Measurements from ENCODE around the gene POFUT2. TPM values are rescaled to one million over a fixed set of nuclear protein-coding genes. Genes with fewer than 3 reads are reported as not detected.

POFUT2 gene
- total and polyA plus RNA-seq, 4 donors, result 17.9 to 35.7 (median 26.1) TPM

DNA sequence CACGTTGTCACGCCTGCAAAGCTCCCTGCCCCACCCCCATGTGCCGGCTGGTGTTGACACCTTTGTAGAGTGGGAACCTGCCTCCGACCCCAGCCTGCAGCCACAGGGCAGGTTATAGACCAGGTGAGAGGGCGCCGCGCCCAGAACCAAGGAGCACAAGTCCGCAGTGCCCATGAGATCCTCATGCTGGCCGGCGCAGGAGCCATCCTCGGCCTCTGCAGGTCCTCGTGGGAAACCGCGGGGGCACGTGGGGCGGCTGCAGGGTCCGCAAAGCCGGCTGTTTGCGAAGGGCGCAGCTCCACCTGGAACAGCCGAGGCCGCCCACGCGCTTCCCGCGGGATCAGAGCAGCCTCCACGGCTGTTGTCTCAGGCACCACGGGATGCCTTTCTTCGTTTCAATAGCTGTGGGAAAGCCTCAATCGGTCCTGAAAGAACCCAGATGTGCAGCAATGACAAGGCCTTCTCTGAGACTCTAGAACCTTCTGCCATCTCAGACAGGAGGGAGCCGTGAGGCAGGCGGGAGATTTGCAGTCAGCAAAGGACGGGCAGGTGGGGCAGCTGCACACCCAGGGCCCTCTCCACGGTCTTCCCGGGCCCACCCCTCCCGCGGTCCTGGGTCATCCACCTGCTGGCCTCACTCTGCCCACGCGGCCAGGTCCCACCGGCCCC is 29.9 kb downstream of the POFUT2 start:
- H3K9ac ChIP-seq (ENCODE audit: insufficient read depth in 1 of 2, low read length in 2 of 2), result no peak overlapping the region
- peaks cover 0 to 2% (median 0%) of the 10 kb centered on the region in 4 donors for H3K36me3 ChIP-seq (ENCODE audit: control insufficient read depth in 4 of 4, insufficient read depth in 4 of 4, low read length in 4 of 4)
- no peak for DNase-seq
- no peaks in the 10 kb centered on the region for H3K9me3 ChIP-seq (ENCODE audit: control insufficient read depth in 4 of 4, insufficient read depth in 3 of 4, low read length in 3 of 4)
- TF ChIP-seq, protein P1, sequence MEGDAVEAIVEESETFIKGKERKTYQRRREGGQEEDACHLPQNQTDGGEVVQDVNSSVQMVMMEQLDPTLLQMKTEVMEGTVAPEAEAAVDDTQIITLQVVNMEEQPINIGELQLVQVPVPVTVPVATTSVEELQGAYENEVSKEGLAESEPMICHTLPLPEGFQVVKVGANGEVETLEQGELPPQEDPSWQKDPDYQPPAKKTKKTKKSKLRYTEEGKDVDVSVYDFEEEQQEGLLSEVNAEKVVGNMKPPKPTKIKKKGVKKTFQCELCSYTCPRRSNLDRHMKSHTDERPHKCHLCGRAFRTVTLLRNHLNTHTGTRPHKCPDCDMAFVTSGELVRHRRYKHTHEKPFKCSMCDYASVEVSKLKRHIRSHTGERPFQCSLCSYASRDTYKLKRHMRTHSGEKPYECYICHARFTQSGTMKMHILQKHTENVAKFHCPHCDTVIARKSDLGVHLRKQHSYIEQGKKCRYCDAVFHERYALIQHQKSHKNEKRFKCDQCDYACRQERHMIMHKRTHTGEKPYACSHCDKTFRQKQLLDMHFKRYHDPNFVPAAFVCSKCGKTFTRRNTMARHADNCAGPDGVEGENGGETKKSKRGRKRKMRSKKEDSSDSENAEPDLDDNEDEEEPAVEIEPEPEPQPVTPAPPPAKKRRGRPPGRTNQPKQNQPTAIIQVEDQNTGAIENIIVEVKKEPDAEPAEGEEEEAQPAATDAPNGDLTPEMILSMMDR (IDR thresholded peaks at IDR 0.05; ENCODE audit: control extremely low read depth, extremely low read depth), result no peak
- 78 to 87% methylated on average over 40 of the region's 40 CpGs for WGBS, 2 donors
- no peak for ATAC-seq (ENCODE audit: insufficient read depth, low FRiP score)
- no peak overlapping the region for H3K4me3 ChIP-seq
- no peak overlapping the region for H3K27ac ChIP-seq (ENCODE audit: low read depth in 1 of 2, low read length in 1 of 2)
- peaks cover 0 to 5% (median 0%) of the 10 kb centered on the region in 3 donors for H3K27me3 ChIP-seq (ENCODE audit: control insufficient read depth in 3 of 3, insufficient read depth in 3 of 3, low read length in 2 of 3)
- H3K4me1 ChIP-seq (ENCODE audit: control insufficient read depth in 5 of 5, insufficient read depth in 5 of 5, low read length in 5 of 5), result peaks cover 0 to 12% (median 0%) of the 10 kb centered on the region in 5 donors

DNA sequence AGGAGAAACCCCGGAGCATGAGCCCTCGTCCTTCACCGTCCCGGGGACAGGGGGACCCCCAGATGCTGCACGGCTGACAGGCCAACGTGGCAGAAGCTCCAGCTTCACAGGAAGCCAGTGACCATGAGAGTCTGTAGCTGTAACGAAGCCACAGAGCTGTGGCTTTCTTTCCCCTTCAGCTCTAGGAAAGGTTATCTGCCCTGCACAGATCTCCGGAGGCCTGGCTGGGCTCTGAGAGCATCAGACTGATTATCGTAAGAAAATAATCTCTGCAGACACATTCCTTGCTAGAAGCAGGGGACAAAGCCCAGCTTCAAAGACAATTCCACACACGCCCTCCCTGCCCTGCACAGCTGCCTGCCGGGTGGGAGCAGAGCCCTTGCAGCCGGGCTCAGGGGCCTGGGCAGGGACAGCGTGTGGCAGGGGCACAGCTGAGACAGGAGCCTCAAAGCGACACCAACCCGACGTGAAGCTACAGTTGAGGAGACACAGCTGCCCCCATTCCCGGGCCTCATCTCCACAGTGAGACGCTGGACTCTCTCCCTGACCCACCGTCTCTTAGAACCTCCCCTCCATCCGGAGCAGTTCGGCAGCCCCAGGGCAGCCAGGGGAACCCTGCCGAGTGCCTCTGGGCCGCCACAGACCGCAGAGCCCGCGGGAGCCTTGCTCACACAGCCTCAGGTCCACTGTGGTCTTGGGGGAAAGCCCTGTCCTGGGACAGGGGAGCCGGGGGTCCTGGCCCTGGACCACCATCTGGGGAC is 30.6 kb downstream of the POFUT2 start:
- H3K9me3 ChIP-seq (ENCODE audit: control insufficient read depth in 4 of 4, insufficient read depth in 3 of 4, low read length in 3 of 4), result no peaks in the 10 kb centered on the region
- H3K9ac ChIP-seq (ENCODE audit: insufficient read depth in 1 of 2, low read length in 2 of 2), result no peak overlapping the region
- peaks cover 0 to 5% (median 0%) of the 10 kb centered on the region in 3 donors for H3K27me3 ChIP-seq (ENCODE audit: control insufficient read depth in 3 of 3, insufficient read depth in 3 of 3, low read length in 2 of 3)
- DNase-seq (peak; percentile 55 to 66 (median 59)), ATAC-seq (ENCODE audit: insufficient read depth, low FRiP score) (no peak)
- WGBS, 2 donors, result 33 to 46% methylated on average over 27 of the region's 27 CpGs
- TF ChIP-seq, protein P1 (IDR thresholded peaks at IDR 0.05; ENCODE audit: control extremely low read depth, extremely low read depth), result no peak
- peaks cover 0 to 2% (median 0%) of the 10 kb centered on the region in 4 donors for H3K36me3 ChIP-seq (ENCODE audit: control insufficient read depth in 4 of 4, insufficient read depth in 4 of 4, low read length in 4 of 4)
- peaks cover 0 to 12% (median 0%) of the 10 kb centered on the region in 5 donors for H3K4me1 ChIP-seq (ENCODE audit: control insufficient read depth in 5 of 5, insufficient read depth in 5 of 5, low read length in 5 of 5)
- H3K27ac ChIP-seq (ENCODE audit: low read depth in 1 of 2, low read length in 1 of 2), result no peak overlapping the region
- H3K4me3 ChIP-seq, result no peak overlapping the region

DNA sequence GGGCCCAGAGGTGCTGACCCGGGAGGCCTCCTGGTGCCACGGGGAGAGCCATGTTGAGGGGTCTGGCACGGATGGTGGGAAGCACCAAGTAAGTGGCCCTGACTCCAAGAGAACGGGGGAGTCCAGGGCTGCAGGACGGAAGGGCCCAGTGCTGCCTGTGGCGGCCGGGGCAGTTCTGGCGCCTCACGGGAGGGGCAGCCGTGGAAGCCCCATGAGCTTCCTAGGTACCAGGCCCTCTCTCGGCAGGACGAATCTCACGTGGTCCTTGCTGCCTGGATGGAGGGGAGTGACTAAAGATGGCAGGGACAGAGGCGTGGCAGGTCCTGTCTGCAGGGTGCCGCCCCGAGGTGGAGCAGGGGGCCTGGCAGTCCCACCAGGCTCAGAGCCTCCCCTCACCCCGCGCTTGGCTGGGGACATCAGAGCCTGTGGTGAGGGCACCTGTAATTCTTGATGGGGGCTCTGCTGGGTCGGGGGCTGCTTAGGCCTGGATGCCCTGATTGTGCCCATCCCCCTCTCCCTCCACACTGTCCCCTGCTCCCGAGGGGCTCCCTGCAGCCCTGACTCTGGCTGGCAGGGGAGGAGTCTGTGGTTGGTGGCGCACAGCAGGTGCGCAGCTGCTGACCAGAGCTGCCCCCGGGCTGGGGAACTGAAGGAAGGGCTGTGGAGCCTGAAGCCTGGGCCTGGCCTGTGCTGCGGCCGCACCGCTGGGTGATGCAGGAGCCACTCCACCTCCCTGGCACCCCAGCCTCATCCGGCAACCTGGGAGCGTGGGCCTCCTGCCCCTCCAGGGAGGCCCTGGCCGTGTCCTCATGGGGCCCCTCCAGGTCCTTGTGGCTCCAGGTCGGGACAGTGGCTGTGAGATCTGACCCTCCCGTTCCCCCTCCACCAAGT is 31.4 kb downstream of the POFUT2 start:
- 70 to 82% methylated on average over 30 to 31 of the region's 31 CpGs for WGBS, 2 donors
- no peak overlapping the region for H3K27ac ChIP-seq (ENCODE audit: low read depth in 1 of 2, low read length in 1 of 2)
- DNase-seq, result no peak
- TF ChIP-seq, protein P1 (IDR thresholded peaks at IDR 0.05; ENCODE audit: control extremely low read depth, extremely low read depth), result no peak
- no peaks in the 10 kb centered on the region for H3K36me3 ChIP-seq (ENCODE audit: control insufficient read depth in 4 of 4, insufficient read depth in 4 of 4, low read length in 4 of 4)
- H3K9me3 ChIP-seq (ENCODE audit: control insufficient read depth in 4 of 4, insufficient read depth in 3 of 4, low read length in 3 of 4), result no peaks in the 10 kb centered on the region
- H3K9ac ChIP-seq (ENCODE audit: insufficient read depth in 1 of 2, low read length in 2 of 2), result no peak overlapping the region
- peaks cover 0 to 12% (median 0%) of the 10 kb centered on the region in 5 donors for H3K4me1 ChIP-seq (ENCODE audit: control insufficient read depth in 5 of 5, insufficient read depth in 5 of 5, low read length in 5 of 5)
- H3K27me3 ChIP-seq (ENCODE audit: control insufficient read depth in 3 of 3, insufficient read depth in 3 of 3, low read length in 2 of 3), result peaks cover 0 to 5% (median 0%) of the 10 kb centered on the region in 3 donors
- ATAC-seq (ENCODE audit: insufficient read depth, low FRiP score), result no peak
- H3K4me3 ChIP-seq, result no peak overlapping the region
